GM23338 (cell line): ENCODE measurements around the gene C14orf132. TPM values are rescaled to one million over a fixed set of nuclear protein-coding genes. Genes with fewer than 3 reads are reported as not detected.

Experiments
- ATAC-seq: fragments of 200-7000 bp; cut with Tn5 transposase; 3 replicates; pipeline ENCODE4 v1.9.1; 2020
- DNase-seq: peaks from one replicate; pipeline ENCODE4 v3.0.0-alpha.2; 2015; ENCODE audit warnings: low spot score
- H2AFZ ChIP-seq: fragments of 200-600 bp; sonication (generic); 2 replicates; pipeline ENCODE4 v1.8.0; 2016; ENCODE audit warnings: antibody characterized with exemption, mild to moderate bottlenecking, moderate library complexity
- H3F3A ChIP-seq: fragments of 200-600 bp; sonication (generic); replicated peaks from 2 replicates; pipeline ENCODE4 v1.8.0; 2017; ENCODE audit warnings: antibody characterized with exemption, mixed run types, low read depth
- H3K27ac ChIP-seq: fragments of 200-600 bp; sonication (generic); 2 replicates; pipeline ENCODE4 v1.6.1; 2016; ENCODE audit warnings: low read depth
- H3K27me3 ChIP-seq: fragments of 200-600 bp; sonication (generic); 2 replicates; pipeline ENCODE4 v1.8.0; 2016; ENCODE audit warnings: mild to moderate bottlenecking, mixed run types, moderate library complexity; ENCODE audit not compliant: insufficient read depth
- H3K36me3 ChIP-seq: fragments of 200-600 bp; sonication (generic); 2 replicates; pipeline ENCODE4 v1.8.0; 2016; ENCODE audit warnings: mild to moderate bottlenecking; ENCODE audit not compliant: insufficient read depth
- H3K4me1 ChIP-seq: fragments of 200-600 bp; sonication (generic); 2 replicates; pipeline ENCODE4 v1.8.0; 2016; ENCODE audit warnings: mild to moderate bottlenecking, moderate library complexity; ENCODE audit not compliant: insufficient read depth
- H3K4me2 ChIP-seq: fragments of 200-600 bp; sonication (generic); 2 replicates; pipeline ENCODE4 v1.7.1; 2017; ENCODE audit warnings: mixed run types
- H3K4me3 ChIP-seq: fragments of 200-600 bp; sonication (generic); 2 replicates; pipeline ENCODE4 v1.6.1; 2016; ENCODE audit warnings: mixed run types
- H3K79me2 ChIP-seq: fragments of 200-600 bp; sonication (generic); replicated peaks from 2 replicates; pipeline ENCODE4 v1.8.0; 2017; ENCODE audit warnings: mild to moderate bottlenecking; ENCODE audit not compliant: insufficient read depth
- H3K9me2 ChIP-seq: fragments of 200-600 bp; sonication (generic); 2 replicates; pipeline ENCODE4 v1.8.0; 2017; ENCODE audit not compliant: insufficient read depth
- H4K20me1 ChIP-seq: fragments of 200-600 bp; sonication (generic); replicated peaks from 2 replicates; pipeline ENCODE4 v1.8.0; 2017; ENCODE audit warnings: mild to moderate bottlenecking; ENCODE audit not compliant: insufficient read depth
- H3K27ac Mint-ChIP-seq: 2 replicates; pipeline ENCODE4 v1.8.0; 2020; ENCODE audit warnings: inconsistent platforms, mild to moderate bottlenecking, moderate library complexity, mixed read lengths
- H3K27me3 Mint-ChIP-seq: 3 replicates; pipeline ENCODE4 v1.8.0; 2022; ENCODE audit warnings: low read depth, mild to moderate bottlenecking, moderate library complexity, mixed read lengths, inconsistent platforms; ENCODE audit not compliant: insufficient read depth, poor library complexity
- H3K36me3 Mint-ChIP-seq: 3 replicates; pipeline ENCODE4 v1.8.0; 2021; ENCODE audit warnings: low read depth, mild to moderate bottlenecking, inconsistent platforms, moderate library complexity, mixed read lengths
- H3K4me1 Mint-ChIP-seq: 3 replicates; pipeline ENCODE4 v1.8.0; 2020; ENCODE audit warnings: mild to moderate bottlenecking, inconsistent platforms, mixed read lengths
- H3K4me3 Mint-ChIP-seq: 3 replicates; pipeline ENCODE4 v1.8.0; 2021; ENCODE audit warnings: moderate library complexity, mild to moderate bottlenecking, inconsistent platforms, mixed read lengths
- H3K9me3 Mint-ChIP-seq: 3 replicates; pipeline ENCODE4 v1.8.0; 2020; ENCODE audit warnings: moderate library complexity, mild to moderate bottlenecking, inconsistent platforms, mixed read lengths
- CREB1 ChIP-seq: fragments of 250-450 bp; sonication (Bioruptor Pico); IDR thresholded peaks from 2 replicates; pipeline ENCODE4 v1.5.0; 2020; ENCODE audit warnings: low read depth, mild to moderate bottlenecking, moderate library complexity
- EZH2 ChIP-seq: fragments of 200-600 bp; sonication (generic); IDR thresholded peaks from one replicate; pipeline ENCODE4 v1.8.0; 2017; ENCODE audit warnings: antibody characterized with exemption, mild to moderate bottlenecking, low read depth; ENCODE audit not compliant: unreplicated experiment
- JUNB ChIP-seq: IDR thresholded peaks from one replicate; pipeline ENCODE4 v1.6.1; 2016; ENCODE audit warnings: antibody characterized with exemption; ENCODE audit not compliant: unreplicated experiment
- NANOG ChIP-seq: IDR thresholded peaks from 2 replicates; pipeline ENCODE4 v1.6.1; 2016; ENCODE audit warnings: antibody characterized with exemption, borderline replicate concordance
- ZNF114 ChIP-seq: fragments of 250-450 bp; sonication (Bioruptor Pico); IDR thresholded peaks from 2 replicates; pipeline ENCODE4 v1.5.0; 2020; ENCODE audit warnings: mild to moderate bottlenecking, moderate library complexity
- ZNF331 ChIP-seq: fragments of 250-450 bp; sonication (Bioruptor Pico); IDR thresholded peaks from 2 replicates; pipeline ENCODE4 v1.5.0; 2020; ENCODE audit warnings: low read depth, mild to moderate bottlenecking, moderate library complexity
- polyA plus RNA-seq: library from polyadenylated mRNA; unstranded; fragments of >200 nt; fragmentation: Nextera tagmentation; extraction: Ambion mirVana; gene quantifications from 2 replicates; pipeline ENCODE4 v1.2.1, GENCODE V29; 2016
- total RNA-seq: library from RNA; depleted of rRNA; stranded (reverse); fragments of >200 nt; shearing (Covaris generic); gene quantifications from 2 replicates; pipeline ENCODE4 v1.2.3, GENCODE V29; 2014
- TF ChIP-seq, protein P1 (sequence below): IDR thresholded peaks from one replicate; pipeline ENCODE4 v1.6.1; 2018; ENCODE audit warnings: antibody characterized with exemption; ENCODE audit not compliant: unreplicated experiment
- TF ChIP-seq, protein P2 (sequence below): fragments of 250-450 bp; sonication (Bioruptor Pico); IDR thresholded peaks from 2 replicates; pipeline ENCODE4 v1.5.0; 2020; ENCODE audit warnings: mild to moderate bottlenecking, moderate library complexity
- TF ChIP-seq, protein P3 (sequence below): IDR thresholded peaks from 2 replicates; pipeline ENCODE4 v1.6.1; 2016; ENCODE audit warnings: antibody characterized with exemption
- TF ChIP-seq, protein P4 (sequence below), 2 experiments: fragments of 200-600 bp in 1 of 2; sonication (generic) in 1 of 2; conservative IDR thresholded peaks; 2 replicates each; pipeline versions ENCODE4 v1.5.1 to v1.6.1; 2016 to 2017; ENCODE audit warnings: antibody characterized with exemption in 2 of 2, low read depth in 2 of 2, mild to moderate bottlenecking in 2 of 2, moderate library complexity in 1 of 2

The C14orf132 gene
- total and polyA plus RNA-seq, 2 experiments from 2014 or later: 13.8 to 16.2 TPM

DNA sequence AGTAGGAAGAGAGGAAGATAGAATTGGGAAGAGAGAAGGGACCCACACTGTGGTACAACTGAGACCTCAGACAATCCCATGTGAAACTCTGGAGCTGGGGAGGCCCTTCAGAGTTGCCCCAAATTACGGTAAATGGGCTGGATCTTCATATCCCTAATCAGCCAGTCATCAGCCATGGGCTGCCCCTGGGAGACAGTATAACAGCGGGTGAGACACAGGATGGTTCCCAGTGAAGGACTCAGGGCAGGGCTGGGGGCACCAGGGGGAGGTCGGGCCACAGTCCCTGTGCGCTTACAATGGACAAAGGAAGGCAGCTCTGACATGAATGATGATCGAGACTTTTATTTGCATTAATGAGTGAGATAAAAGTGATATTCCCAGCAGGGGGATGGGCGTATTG, 91.2 kb downstream of the C14orf132 start:
- no peaks in the 10 kb centered on the region for H3K36me3 Mint-ChIP-seq
- no peaks in the 10 kb centered on the region for H3K36me3 ChIP-seq
- ATAC-seq (no peak), DNase-seq (no peak)
- H3K4me3 ChIP-seq: no peak overlapping the region
- peaks cover 4% of the 10 kb centered on the region for H3K27me3 Mint-ChIP-seq
- no peak overlapping the region for H3K4me2 ChIP-seq
- no peaks in the 10 kb centered on the region for H3F3A ChIP-seq
- H3K27me3 ChIP-seq: 0 out of 2 replicates have a peak, but pooled peaks cover 4% of the 10 kb centered on the region
- H2AFZ ChIP-seq: no peak overlapping the region
- H3K27ac ChIP-seq: no peak overlapping the region
- H3K27ac Mint-ChIP-seq: no peak overlapping the region
- H3K9me3 Mint-ChIP-seq: no peaks in the 10 kb centered on the region
- no peaks in the 10 kb centered on the region for H3K79me2 ChIP-seq
- TF ChIP-seq EZH2 (no peak), ZNF114 (CRISPR knock-in tag) (no peak), NANOG (no peak)
- TF ChIP-seq, protein P1, sequence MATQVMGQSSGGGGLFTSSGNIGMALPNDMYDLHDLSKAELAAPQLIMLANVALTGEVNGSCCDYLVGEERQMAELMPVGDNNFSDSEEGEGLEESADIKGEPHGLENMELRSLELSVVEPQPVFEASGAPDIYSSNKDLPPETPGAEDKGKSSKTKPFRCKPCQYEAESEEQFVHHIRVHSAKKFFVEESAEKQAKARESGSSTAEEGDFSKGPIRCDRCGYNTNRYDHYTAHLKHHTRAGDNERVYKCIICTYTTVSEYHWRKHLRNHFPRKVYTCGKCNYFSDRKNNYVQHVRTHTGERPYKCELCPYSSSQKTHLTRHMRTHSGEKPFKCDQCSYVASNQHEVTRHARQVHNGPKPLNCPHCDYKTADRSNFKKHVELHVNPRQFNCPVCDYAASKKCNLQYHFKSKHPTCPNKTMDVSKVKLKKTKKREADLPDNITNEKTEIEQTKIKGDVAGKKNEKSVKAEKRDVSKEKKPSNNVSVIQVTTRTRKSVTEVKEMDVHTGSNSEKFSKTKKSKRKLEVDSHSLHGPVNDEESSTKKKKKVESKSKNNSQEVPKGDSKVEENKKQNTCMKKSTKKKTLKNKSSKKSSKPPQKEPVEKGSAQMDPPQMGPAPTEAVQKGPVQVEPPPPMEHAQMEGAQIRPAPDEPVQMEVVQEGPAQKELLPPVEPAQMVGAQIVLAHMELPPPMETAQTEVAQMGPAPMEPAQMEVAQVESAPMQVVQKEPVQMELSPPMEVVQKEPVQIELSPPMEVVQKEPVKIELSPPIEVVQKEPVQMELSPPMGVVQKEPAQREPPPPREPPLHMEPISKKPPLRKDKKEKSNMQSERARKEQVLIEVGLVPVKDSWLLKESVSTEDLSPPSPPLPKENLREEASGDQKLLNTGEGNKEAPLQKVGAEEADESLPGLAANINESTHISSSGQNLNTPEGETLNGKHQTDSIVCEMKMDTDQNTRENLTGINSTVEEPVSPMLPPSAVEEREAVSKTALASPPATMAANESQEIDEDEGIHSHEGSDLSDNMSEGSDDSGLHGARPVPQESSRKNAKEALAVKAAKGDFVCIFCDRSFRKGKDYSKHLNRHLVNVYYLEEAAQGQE: no peak
- no peaks in the 10 kb centered on the region for H4K20me1 ChIP-seq
- H3K4me1 Mint-ChIP-seq: no peaks in the 10 kb centered on the region
- H3K4me1 ChIP-seq: no peaks in the 10 kb centered on the region
- no peaks in the 10 kb centered on the region; the same call in 1 of the 2 replicates for H3K9me2 ChIP-seq
- no peak overlapping the region for H3K4me3 Mint-ChIP-seq

DNA sequence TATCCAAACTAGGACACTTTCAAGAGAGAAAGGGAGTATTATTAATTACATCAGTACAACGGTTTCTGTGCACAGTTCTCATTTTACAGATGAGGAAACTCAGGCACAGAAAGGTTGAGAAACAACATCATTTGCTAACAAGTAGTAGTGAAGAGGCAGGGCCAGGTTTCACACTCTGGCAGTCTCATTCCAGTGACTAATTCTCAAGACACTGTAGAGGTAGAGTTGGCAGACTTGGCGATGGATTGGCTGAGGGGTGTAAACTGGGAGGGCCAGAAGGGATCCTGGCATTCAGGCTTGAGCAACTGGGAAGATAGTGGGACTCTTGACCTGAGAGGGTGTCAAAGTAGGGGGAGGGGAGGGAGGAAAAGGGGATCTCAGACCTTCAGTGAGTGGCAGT, 91.7 kb downstream of the C14orf132 start:
- Histone ChIP-seq H3K79me2 (no peaks in the 10 kb centered on the region), H2AFZ (no peak overlapping the region), H3K4me3 (no peak overlapping the region), H3F3A (no peaks in the 10 kb centered on the region), H3K27ac (no peak overlapping the region), H3K9me2 (no peaks in the 10 kb centered on the region; the same call in 1 of the 2 replicates), H3K27me3 (0 out of 2 replicates have a peak, but pooled peaks cover 4% of the 10 kb centered on the region), H3K36me3 (no peaks in the 10 kb centered on the region), H3K4me2 (no peak overlapping the region), H3K4me1 (no peaks in the 10 kb centered on the region), H4K20me1 (no peaks in the 10 kb centered on the region)
- H3K4me3 Mint-ChIP-seq: no peak overlapping the region
- no peaks in the 10 kb centered on the region for H3K36me3 Mint-ChIP-seq
- ATAC-seq (no peak), DNase-seq (no peak)
- no peak overlapping the region for H3K27ac Mint-ChIP-seq
- H3K4me1 Mint-ChIP-seq: no peaks in the 10 kb centered on the region
- TF ChIP-seq ZNF331 (CRISPR knock-in tag) (no peak), CREB1 (CRISPR knock-in tag) (no peak), JUNB (no peak)
- TF ChIP-seq, protein P2, sequence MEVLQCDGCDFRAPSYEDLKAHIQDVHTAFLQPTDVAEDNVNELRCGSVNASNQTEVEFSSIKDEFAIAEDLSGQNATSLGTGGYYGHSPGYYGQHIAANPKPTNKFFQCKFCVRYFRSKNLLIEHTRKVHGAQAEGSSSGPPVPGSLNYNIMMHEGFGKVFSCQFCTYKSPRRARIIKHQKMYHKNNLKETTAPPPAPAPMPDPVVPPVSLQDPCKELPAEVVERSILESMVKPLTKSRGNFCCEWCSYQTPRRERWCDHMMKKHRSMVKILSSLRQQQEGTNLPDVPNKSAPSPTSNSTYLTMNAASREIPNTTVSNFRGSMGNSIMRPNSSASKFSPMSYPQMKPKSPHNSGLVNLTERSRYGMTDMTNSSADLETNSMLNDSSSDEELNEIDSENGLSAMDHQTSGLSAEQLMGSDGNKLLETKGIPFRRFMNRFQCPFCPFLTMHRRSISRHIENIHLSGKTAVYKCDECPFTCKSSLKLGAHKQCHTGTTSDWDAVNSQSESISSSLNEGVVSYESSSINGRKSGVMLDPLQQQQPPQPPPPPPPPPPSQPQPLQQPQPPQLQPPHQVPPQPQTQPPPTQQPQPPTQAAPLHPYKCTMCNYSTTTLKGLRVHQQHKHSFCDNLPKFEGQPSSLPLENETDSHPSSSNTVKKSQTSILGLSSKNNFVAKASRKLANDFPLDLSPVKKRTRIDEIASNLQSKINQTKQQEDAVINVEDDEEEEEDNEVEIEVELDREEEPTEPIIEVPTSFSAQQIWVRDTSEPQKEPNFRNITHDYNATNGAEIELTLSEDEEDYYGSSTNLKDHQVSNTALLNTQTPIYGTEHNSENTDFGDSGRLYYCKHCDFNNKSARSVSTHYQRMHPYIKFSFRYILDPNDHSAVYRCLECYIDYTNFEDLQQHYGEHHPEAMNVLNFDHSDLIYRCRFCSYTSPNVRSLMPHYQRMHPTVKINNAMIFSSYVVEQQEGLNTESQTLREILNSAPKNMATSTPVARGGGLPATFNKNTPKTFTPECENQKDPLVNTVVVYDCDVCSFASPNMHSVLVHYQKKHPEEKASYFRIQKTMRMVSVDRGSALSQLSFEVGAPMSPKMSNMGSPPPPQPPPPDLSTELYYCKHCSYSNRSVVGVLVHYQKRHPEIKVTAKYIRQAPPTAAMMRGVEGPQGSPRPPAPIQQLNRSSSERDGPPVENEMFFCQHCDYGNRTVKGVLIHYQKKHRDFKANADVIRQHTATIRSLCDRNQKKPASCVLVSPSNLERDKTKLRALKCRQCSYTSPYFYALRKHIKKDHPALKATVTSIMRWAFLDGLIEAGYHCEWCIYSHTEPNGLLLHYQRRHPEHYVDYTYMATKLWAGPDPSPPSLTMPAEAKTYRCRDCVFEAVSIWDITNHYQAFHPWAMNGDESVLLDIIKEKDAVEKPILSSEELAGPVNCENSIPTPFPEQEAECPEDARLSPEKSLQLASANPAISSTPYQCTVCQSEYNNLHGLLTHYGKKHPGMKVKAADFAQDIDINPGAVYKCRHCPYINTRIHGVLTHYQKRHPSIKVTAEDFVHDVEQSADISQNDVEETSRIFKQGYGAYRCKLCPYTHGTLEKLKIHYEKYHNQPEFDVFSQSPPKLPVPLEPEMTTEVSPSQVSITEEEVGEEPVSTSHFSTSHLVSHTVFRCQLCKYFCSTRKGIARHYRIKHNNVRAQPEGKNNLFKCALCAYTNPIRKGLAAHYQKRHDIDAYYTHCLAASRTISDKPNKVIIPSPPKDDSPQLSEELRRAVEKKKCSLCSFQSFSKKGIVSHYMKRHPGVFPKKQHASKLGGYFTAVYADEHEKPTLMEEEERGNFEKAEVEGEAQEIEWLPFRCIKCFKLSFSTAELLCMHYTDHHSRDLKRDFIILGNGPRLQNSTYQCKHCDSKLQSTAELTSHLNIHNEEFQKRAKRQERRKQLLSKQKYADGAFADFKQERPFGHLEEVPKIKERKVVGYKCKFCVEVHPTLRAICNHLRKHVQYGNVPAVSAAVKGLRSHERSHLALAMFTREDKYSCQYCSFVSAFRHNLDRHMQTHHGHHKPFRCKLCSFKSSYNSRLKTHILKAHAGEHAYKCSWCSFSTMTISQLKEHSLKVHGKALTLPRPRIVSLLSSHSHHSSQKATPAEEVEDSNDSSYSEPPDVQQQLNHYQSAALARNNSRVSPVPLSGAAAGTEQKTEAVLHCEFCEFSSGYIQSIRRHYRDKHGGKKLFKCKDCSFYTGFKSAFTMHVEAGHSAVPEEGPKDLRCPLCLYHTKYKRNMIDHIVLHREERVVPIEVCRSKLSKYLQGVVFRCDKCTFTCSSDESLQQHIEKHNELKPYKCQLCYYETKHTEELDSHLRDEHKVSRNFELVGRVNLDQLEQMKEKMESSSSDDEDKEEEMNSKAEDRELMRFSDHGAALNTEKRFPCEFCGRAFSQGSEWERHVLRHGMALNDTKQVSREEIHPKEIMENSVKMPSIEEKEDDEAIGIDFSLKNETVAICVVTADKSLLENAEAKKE (CRISPR knock-in tag): no peak
- TF ChIP-seq, protein P3, sequence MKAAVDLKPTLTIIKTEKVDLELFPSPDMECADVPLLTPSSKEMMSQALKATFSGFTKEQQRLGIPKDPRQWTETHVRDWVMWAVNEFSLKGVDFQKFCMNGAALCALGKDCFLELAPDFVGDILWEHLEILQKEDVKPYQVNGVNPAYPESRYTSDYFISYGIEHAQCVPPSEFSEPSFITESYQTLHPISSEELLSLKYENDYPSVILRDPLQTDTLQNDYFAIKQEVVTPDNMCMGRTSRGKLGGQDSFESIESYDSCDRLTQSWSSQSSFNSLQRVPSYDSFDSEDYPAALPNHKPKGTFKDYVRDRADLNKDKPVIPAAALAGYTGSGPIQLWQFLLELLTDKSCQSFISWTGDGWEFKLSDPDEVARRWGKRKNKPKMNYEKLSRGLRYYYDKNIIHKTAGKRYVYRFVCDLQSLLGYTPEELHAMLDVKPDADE: no peak
- TF ChIP-seq, protein P4, sequence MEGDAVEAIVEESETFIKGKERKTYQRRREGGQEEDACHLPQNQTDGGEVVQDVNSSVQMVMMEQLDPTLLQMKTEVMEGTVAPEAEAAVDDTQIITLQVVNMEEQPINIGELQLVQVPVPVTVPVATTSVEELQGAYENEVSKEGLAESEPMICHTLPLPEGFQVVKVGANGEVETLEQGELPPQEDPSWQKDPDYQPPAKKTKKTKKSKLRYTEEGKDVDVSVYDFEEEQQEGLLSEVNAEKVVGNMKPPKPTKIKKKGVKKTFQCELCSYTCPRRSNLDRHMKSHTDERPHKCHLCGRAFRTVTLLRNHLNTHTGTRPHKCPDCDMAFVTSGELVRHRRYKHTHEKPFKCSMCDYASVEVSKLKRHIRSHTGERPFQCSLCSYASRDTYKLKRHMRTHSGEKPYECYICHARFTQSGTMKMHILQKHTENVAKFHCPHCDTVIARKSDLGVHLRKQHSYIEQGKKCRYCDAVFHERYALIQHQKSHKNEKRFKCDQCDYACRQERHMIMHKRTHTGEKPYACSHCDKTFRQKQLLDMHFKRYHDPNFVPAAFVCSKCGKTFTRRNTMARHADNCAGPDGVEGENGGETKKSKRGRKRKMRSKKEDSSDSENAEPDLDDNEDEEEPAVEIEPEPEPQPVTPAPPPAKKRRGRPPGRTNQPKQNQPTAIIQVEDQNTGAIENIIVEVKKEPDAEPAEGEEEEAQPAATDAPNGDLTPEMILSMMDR (conservative IDR thresholded peaks at IDR 0.05; ENCODE audit: low read depth in 2 of 2): no peak
- H3K9me3 Mint-ChIP-seq: no peaks in the 10 kb centered on the region
- H3K27me3 Mint-ChIP-seq: peaks cover 4% of the 10 kb centered on the region
